OCI-M2 (cell line): ENCODE data around the gene VPS11.

Experiments used
- DNase-seq: peaks from one replicate; lab custom pipeline; 2025; ENCODE audit not compliant: unreplicated experiment; lab: John Stamatoyannopoulos, UW

Gene VPS11

DNA sequence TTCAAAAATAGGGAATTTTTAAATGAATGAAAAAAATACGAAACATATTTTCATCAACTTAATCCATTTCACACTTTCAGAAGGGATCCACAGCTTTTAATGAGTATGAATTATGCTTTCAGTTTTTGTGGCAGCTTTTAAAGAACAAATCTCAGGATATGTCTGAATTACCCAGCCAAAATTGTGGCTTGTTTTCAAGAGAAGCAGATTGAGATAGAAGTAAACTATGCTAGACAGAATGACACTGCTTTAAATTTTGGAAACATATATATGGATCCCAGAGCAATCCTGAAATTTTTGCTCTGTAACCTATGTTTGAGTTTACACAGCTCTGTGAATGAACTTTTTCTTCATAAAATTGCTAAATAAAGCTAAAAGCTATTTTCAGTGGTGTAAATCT is 51.3 kb downstream of the VPS11 start:
- DNase-seq = no peak

DNA sequence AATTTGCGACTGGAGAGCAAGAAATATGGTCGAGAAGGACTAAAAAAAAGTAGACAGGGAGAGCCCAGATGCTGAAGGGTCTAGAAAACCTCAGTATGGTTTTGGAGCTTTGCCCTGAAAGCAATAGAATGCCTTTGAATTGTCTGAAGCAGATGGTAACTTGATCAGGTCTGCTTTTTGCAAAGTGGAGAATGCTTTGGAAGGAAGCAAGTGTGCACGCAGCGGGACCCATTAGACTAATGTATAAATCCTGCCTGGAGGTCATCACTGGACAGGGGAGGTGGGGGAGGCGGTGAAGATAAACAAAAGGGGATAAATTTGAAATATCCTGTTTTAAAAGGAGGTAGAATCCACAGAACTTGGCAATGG is 53.0 kb downstream of the VPS11 start:
- no peak for DNase-seq

DNA sequence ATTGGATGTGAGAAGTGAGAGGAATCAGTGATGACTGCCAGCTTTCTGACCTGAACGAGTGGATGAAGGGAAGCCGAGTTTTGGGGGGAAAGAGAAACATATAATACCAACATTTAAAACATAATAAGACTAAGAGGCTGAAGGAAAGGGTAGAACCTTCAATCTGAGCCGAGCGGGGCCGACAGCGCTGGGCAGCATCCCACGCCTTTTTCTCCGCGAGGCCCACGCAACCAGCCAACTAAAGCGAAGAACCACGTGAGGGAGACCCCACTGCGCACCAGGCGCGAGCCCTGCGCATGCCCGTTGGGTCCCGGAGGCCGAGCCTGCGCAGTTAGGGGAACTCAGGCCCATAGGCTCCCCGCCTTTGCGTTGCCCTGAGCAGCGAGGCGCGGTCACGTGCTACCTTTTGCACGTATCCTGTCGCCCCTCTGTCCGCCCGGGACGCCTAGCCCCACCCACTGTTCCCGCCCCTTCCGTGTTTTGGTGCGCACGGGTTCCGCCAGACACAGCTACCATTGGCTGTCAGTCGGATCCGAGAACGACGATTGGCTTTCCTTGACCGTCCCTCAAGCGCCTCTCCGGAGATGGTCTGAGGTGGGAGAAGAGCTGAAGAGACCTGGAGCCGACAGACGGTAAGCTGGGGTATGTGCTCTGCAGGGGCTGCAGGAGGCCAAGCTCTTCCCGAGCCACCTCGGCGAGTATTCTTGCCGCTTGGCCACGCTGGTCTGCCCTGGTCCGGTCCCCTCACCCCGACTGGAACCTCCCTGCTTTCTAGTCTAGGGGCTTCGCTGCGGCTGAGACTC is 53.6 kb downstream of the VPS11 start, which contains the start of gene HINFP:
HINFP (plus strand) TSS at position 573 of the 803 bp plus-strand sequence. CDS start 5,365 bp downstream, outside the sequence.
- DNase-seq = peak; percentile 83

DNA sequence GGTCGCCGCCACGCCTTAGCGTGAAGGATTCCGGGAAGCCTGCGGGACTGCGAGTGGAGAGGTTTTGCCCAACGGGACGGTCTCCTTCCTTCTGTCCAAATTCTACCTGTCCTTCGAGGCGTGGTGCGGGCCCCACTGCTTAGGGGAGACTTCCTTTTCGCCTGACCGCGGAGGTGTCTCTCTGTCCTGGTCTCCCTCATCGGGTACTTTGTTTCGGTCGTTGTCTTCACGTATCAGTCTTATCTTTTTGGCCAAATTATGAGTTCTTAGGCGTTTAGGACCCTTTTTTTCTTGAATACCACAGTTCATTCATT is 54.1 kb downstream of the VPS11 start:
- DNase-seq = no peak

DNA sequence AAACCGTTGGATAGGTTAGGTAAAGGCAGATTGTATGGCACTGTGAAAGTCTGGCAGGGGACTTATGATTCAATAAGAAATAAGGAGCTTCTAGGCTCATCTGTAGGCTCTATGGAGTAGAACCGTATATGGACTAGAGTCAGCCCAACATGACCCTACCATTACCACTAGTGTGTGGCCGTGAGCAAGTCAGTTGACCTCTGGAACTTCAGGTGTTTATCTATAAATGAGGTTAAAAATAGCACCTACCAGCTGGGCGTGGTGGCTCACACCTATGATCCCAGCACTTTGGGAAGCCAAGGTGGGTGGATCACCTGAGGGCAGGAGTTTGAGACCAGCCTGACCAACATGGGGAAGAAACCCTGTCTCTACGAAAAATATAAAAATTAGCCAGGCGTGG is 58.2 kb downstream of the VPS11 start:
- DNase-seq = no peak

DNA sequence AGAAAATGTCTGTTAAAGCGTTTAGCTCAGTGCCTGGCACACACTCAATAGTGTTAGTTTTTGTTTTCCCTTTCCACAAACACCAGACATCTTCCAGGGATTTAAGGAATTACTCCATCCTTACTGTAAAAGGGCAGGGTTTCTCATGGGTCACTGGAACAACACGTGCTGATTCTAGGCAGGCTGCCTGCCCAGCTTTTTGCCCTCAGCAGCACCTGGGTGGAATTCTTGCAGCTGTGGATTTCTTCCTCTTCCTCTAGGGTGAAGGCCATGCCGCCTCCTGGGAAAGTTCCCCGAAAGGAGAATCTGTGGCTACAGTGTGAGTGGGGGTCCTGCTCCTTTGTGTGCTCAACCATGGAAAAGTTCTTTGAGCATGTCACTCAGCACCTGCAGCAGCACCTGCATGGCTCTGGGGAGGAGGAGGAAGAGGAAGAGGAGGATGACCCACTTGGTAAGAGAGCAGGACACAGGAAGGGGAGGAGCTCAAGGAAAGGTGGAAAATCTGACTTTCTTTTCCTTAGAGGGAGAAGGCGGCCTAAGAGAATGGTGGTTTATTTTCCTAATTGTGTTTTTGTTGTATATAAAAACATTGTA is 59.2 kb downstream of the VPS11 start:
- DNase-seq = no peak

DNA sequence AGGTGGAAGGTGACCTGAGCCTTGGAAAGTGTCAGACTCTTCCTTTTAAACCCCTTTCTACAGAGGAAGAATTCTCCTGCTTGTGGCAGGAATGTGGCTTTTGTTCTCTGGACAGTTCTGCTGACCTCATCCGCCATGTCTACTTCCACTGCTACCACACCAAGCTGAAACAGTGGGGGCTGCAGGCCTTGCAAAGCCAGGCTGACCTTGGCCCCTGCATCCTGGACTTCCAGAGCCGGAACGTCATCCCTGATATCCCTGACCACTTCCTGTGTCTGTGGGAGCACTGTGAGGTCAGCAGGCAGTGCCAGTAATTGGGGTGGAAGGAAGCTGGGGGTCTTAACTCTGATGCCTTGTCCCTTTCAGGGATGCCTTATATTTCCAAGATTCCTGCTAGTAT is 63.0 kb downstream of the VPS11 start:
- DNase-seq = no peak
